HepG2 (cell line): ENCODE measurements around the gene HLA-DQA1. TPM values are rescaled to one million over a fixed set of nuclear protein-coding genes. Genes with fewer than 3 reads are reported as not detected.

ENCODE experiments used
- ATAC-seq: fragments of 200-7000 bp; cut with Tn5 transposase; 3 replicates; pipeline ENCODE4 v1.9.1; 2020; ENCODE audit warnings: mild to moderate bottlenecking, moderate library complexity
- BruUV-seq: library from RNA; stranded (reverse); fragments of 400-500 nt; replicated peaks from 2 replicates; lab custom pipeline; 2021; lab: Mats Ljungman, UMichigan
- CTCF ChIA-PET: fragments of 300-600 bp; formaldehyde crosslinking; extraction: SDS; loops from one replicate; lab custom pipeline; 2021; ENCODE audit warnings: low total read pairs, inconsistent platforms, low intra/inter-chr PET ratio; lab: Yijun Ruan, JAX
- POLR2A ChIA-PET: fragments of 350-600 bp; sonication (Branson Sonifier 250); formaldehyde crosslinking; loops from one replicate; lab custom pipeline; 2020; ENCODE audit warnings: antibody characterized with exemption, inconsistent platforms; lab: Yijun Ruan, JAX
- DNase-seq: peaks from one replicate; pipeline ENCODE4 v3.0.0-alpha.2; 2015; ENCODE audit warnings: low spot score
- FAIRE-seq: peaks from 3 replicates; lab custom pipeline; 2011; peaks lifted over from hg19 to GRCh38; lab: Jason Lieb, UNC
- H2AFZ ChIP-seq: one replicate; pipeline ENCODE4 v1.6.1; 2011; ENCODE audit warnings: low read length, inconsistent platforms
- H3K27ac ChIP-seq: fragments of 300-600 bp; 3 replicates; pipeline ENCODE4 v1.8.0; 2011; ENCODE audit warnings: mixed run types, mild to moderate bottlenecking, mixed read lengths, low read length, inconsistent platforms; ENCODE audit not compliant: insufficient read depth; ENCODE audit errors: extremely low read length
- H3K27me3 ChIP-seq, 2 experiments: fragments of 200-600 bp in 1 of 2; 2 replicates in 1 of 2; 3 replicates in 1 of 2; pipeline versions ENCODE4 v1.6.0 to v1.8.0; 2011; ENCODE audit warnings: low read length in 2 of 2, mild to moderate bottlenecking in 2 of 2, moderate library complexity in 2 of 2, inconsistent platforms in 1 of 2; ENCODE audit not compliant: insufficient read depth in 2 of 2, control insufficient read depth in 1 of 2
- H3K36me3 ChIP-seq, 2 experiments: fragments of 200-600 bp in 1 of 2; replicated peaks in 1 of 2; 2 replicates in 1 of 2; 3 replicates in 1 of 2; pipeline versions ENCODE4 v1.5.1 to v1.8.0; 2011; ENCODE audit warnings: low read length in 2 of 2, inconsistent platforms in 1 of 2; ENCODE audit not compliant: insufficient read depth in 2 of 2, control insufficient read depth in 1 of 2
- H3K4me1 ChIP-seq: 2 replicates; pipeline ENCODE4 v1.5.1; 2012; ENCODE audit warnings: low read length, inconsistent platforms; ENCODE audit not compliant: insufficient read depth
- H3K4me2 ChIP-seq: 2 replicates; pipeline ENCODE4 v1.6.0; 2011; ENCODE audit warnings: low read depth, low read length, inconsistent platforms
- H3K4me3 ChIP-seq, 3 experiments: fragments of 200-600 bp in 1 of 3; sonication (generic), shearing (Covaris generic) in 1 of 3; replicated peaks in 1 of 3; 2 replicates each; pipeline ENCODE4 v1.5.1; 2011 to 2016; ENCODE audit warnings: low read length in 3 of 3, inconsistent platforms in 2 of 3, low read depth in 2 of 3, mild to moderate bottlenecking in 2 of 3, control low read depth in 1 of 3, mixed read lengths in 1 of 3; ENCODE audit not compliant: insufficient read depth in 1 of 3
- H3K79me2 ChIP-seq: one replicate; pipeline ENCODE4 v1.6.1; 2011; ENCODE audit warnings: low read length, inconsistent platforms; ENCODE audit not compliant: insufficient read depth
- H3K9ac ChIP-seq: 2 replicates; pipeline ENCODE4 v1.6.0; 2011; ENCODE audit warnings: mild to moderate bottlenecking, low read depth, low read length, inconsistent platforms; ENCODE audit not compliant: insufficient read depth
- H3K9me3 ChIP-seq: 2 replicates; pipeline ENCODE4 v1.5.1; 2012; ENCODE audit warnings: mild to moderate bottlenecking, low read length
- H4K20me1 ChIP-seq: 2 replicates; pipeline ENCODE4 v1.6.0; 2011; ENCODE audit warnings: inconsistent platforms, mild to moderate bottlenecking, low read length, moderate library complexity; ENCODE audit not compliant: insufficient read depth
- ATF1 ChIP-seq: IDR thresholded peaks from 2 replicates; pipeline ENCODE4 v1.6.1; 2016; ENCODE audit warnings: mild to moderate bottlenecking, control low read depth
- CREB1 ChIP-seq, 2 experiments: fragments of 450-650 bp in 1 of 2; IDR thresholded peaks; 2 replicates each; pipeline ENCODE4 v1.6.1; 2016 to 2017; ENCODE audit warnings: control low read depth in 1 of 2, mild to moderate bottlenecking in 1 of 2, missing compliant biosample characterization in 1 of 2, missing genetic modification characterization in 1 of 2
- DNMT3B ChIP-seq: conservative IDR thresholded peaks from 2 replicates; pipeline ENCODE4 v1.6.1; 2016; ENCODE audit warnings: missing biosample characterization, control low read depth
- HOMEZ ChIP-seq: IDR thresholded peaks from 2 replicates; pipeline ENCODE4 v1.6.1; 2016; ENCODE audit warnings: low read depth
- KAT2B ChIP-seq: fragments of 150-350 bp; IDR thresholded peaks from 2 replicates; pipeline ENCODE4 v1.6.1; 2014; ENCODE audit warnings: low read depth, low read length, borderline replicate concordance
- MAFF ChIP-seq: IDR thresholded peaks from 2 replicates; pipeline ENCODE4 v1.6.1; 2011; ENCODE audit warnings: low read depth, low read length, improper control_type of control experiment
- MLXIP ChIP-seq: sonication (generic); formaldehyde crosslinking; IDR thresholded peaks from 2 replicates; pipeline ENCODE4 v1.9.0; 2021; ENCODE audit warnings: missing genetic modification reagents, borderline replicate concordance
- NBN ChIP-seq: fragments of 450-650 bp; conservative IDR thresholded peaks from 2 replicates; pipeline ENCODE4 v1.6.1; 2017
- NR2C2 ChIP-seq: sonication (generic); formaldehyde crosslinking; IDR thresholded peaks from 2 replicates; pipeline ENCODE4 v1.4.0; 2020; ENCODE audit warnings: missing genetic modification reagents, mild to moderate bottlenecking, moderate library complexity, borderline replicate concordance
- PHB2 ChIP-seq: fragments of 450-650 bp; IDR thresholded peaks from 2 replicates; pipeline ENCODE4 v1.6.1; 2018; ENCODE audit not compliant: partially characterized antibody
- RFX5 ChIP-seq: IDR thresholded peaks from 2 replicates; pipeline ENCODE4 v1.6.1; 2011; ENCODE audit warnings: low read depth, low read length, improper control_type of control experiment
- RFXANK ChIP-seq: IDR thresholded peaks from 2 replicates; pipeline ENCODE4 v1.6.1; 2016
- RFXAP ChIP-seq: sonication (generic); formaldehyde crosslinking; IDR thresholded peaks from 2 replicates; pipeline ENCODE4 v1.4.0; 2020; ENCODE audit warnings: missing genetic modification reagents, borderline replicate concordance
- ZBTB46 ChIP-seq: sonication (generic); formaldehyde crosslinking; IDR thresholded peaks from 2 replicates; pipeline ENCODE4 v1.4.0; 2020; ENCODE audit warnings: mild to moderate bottlenecking, missing genetic modification reagents, borderline replicate concordance
- ZNF317 ChIP-seq: sonication (generic); formaldehyde crosslinking; IDR thresholded peaks from 2 replicates; pipeline ENCODE4 v1.5.0; 2020; ENCODE audit warnings: mild to moderate bottlenecking, missing genetic modification reagents
- ZNF460 ChIP-seq: sonication (generic); formaldehyde crosslinking; IDR thresholded peaks from 2 replicates; pipeline ENCODE4 v1.5.1; 2020; ENCODE audit warnings: missing genetic modification reagents, mild to moderate bottlenecking, borderline replicate concordance
- ZNF616 ChIP-seq: sonication (generic); formaldehyde crosslinking; IDR thresholded peaks from 2 replicates; pipeline ENCODE4 v1.5.0; 2020; ENCODE audit warnings: low read depth, mild to moderate bottlenecking, missing genetic modification reagents
- WGBS: methylation state at CpG from one replicate; pipeline ENCODE4 v1.1.6; 2017; ENCODE audit warnings: low lambda C conversion rate; 5-methylcytosine and 5-hydroxymethylcytosine counted together
- in situ Hi-C: cut with HindIII; loops from 2 replicates; pipeline ENCODE4 v1.10.0; 2017; ENCODE audit warnings: low pct_unique_long_range_greater_than_20kb; ENCODE audit not compliant: extremely low pct_ligation_motif_present
- intact Hi-C: fragments of 100-400 bp; cut with micrococcal nuclease; formaldehyde crosslinking; loops from one replicate; pipeline ENCODE4 v1.10.0; 2022; ENCODE audit not compliant: unreplicated experiment
- polyA plus RNA-seq, 8 experiments: library from polyadenylated mRNA; depleted of rRNA in 3 of 8; stranded (reverse) in 7 of 8; unstranded in 1 of 8; fragments of >200 nt; fragmentation: Illumina TruSeq in 4 of 8; extraction: Trizol in 4 of 8; gene quantifications; 2 replicates each; pipeline versions ENCODE4 v1.2.1 to v1.2.3, GENCODE V29; 2011 to 2016; ENCODE audit warnings: low read depth in 4 of 8, missing spikeins in 1 of 8, mixed read lengths in 1 of 8; ENCODE audit not compliant: insufficient read depth in 1 of 8
- total RNA-seq, 5 experiments: library from RNA; depleted of rRNA; stranded (reverse); fragments of >200 nt; fragmentation: Illumina TruSeq; extraction: Trizol; gene quantifications; 2 replicates each; pipeline ENCODE4 v1.2.3, GENCODE V29; 2016; ENCODE audit warnings: low read depth in 1 of 5
- TF ChIP-seq, protein P1 (sequence below), 2 experiments: sonication (generic) in 1 of 2; formaldehyde crosslinking in 1 of 2; IDR thresholded peaks; 2 replicates each; pipeline versions ENCODE4 v1.4.0 to v1.6.1; 2018 to 2020; ENCODE audit warnings: missing genetic modification reagents in 2 of 2, borderline replicate concordance in 1 of 2, low read depth in 1 of 2, mild to moderate bottlenecking in 1 of 2, missing biosample characterization in 1 of 2

Gene HLA-DQA1
- total and polyA plus RNA-seq, 2 of the 13 experiments (the other 11 are each of a cell fraction or from before 2014, with no cell fraction given) = not detected

DNA sequence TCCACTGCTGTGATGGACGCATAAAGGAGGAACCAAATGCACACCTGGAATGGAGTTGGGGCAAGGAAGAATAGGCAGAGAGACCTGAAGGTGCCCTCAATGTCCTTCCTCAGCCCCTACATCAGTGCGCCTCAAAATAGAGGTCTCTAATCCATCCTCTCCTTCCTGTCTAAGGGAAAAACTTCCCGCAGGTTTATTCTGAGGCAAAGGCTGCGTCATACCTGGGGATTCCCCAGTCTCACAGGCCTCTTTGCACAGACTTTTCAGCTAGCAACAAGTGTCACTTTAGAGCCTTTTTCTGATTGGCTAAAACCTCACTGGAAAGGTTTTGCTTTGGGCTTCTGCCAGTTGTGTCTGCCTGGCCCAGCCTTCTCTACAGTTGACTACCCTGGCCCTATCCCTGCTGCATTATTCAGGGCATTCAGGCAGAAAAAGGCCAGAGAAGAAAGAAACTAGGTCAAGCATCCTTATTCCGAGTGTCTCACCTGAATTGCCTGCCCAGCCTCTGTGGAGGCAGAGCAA is 31.1 kb downstream of the HLA-DQA1 start:
- WGBS = 1% methylated on average over 5 of the region's 5 CpGs
- no peak for FAIRE-seq
- no peak for TF ChIP-seq DNMT3B (CRISPR knock-in tag)
- peak; percentile 99 for TF ChIP-seq RFX5
- TF ChIP-seq, protein P1, sequence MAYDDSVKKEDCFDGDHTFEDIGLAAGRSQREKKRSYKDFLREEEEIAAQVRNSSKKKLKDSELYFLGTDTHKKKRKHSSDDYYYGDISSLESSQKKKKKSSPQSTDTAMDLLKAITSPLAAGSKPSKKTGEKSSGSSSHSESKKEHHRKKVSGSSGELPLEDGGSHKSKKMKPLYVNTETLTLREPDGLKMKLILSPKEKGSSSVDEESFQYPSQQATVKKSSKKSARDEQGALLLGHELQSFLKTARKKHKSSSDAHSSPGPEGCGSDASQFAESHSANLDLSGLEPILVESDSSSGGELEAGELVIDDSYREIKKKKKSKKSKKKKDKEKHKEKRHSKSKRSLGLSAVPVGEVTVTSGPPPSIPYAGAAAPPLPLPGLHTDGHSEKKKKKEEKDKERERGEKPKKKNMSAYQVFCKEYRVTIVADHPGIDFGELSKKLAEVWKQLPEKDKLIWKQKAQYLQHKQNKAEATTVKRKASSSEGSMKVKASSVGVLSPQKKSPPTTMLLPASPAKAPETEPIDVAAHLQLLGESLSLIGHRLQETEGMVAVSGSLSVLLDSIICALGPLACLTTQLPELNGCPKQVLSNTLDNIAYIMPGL (CRISPR knock-in tag; IDR thresholded peaks at IDR 0.05; ENCODE audit: borderline replicate concordance in 1 of 2, low read depth in 1 of 2) = no peak
- TF ChIP-seq KAT2B = no peak
- TF ChIP-seq ZNF460 (CRISPR knock-in tag) = no peak
- TF ChIP-seq MAFF = no peak
- no peak for TF ChIP-seq MLXIP (CRISPR knock-in tag)
- no peak for TF ChIP-seq PHB2
- TF ChIP-seq RFXAP (CRISPR knock-in tag) = peak; percentile 98
- no peak for TF ChIP-seq HOMEZ (CRISPR knock-in tag)
- TF ChIP-seq NR2C2 (CRISPR knock-in tag) = no peak
- TF ChIP-seq RFXANK = peak; percentile 98
- TF ChIP-seq ZNF317 (CRISPR knock-in tag) = no peak
- no peak for TF ChIP-seq NBN
- peak; percentile 59 for TF ChIP-seq CREB1 (IDR thresholded peaks at IDR 0.05)
- TF ChIP-seq CREB1 (CRISPR knock-in tag; IDR thresholded peaks at IDR 0.05) = peak; percentile 87
- no peak for TF ChIP-seq ZNF616 (CRISPR knock-in tag)
- 0 out of 2 replicates have a peak, but pooled peaks have one; percentile 19 for TF ChIP-seq ATF1
- no peak for TF ChIP-seq ZBTB46 (CRISPR knock-in tag)

More for the DNA sequence above, 31.1 kb downstream of the HLA-DQA1 start:
- peaks cover 1 to 10% of the 10 kb centered on the region in 2 experiments; a peak in 3 of 5 replicates for H3K27me3 ChIP-seq
- CTCF ChIA-PET = no interaction called here
- H2AFZ ChIP-seq = no peak overlapping the region
- H4K20me1 ChIP-seq = no peaks in the 10 kb centered on the region
- no peaks in the 10 kb centered on the region for H3K36me3 ChIP-seq
- intact Hi-C loops (no loop called here), in situ Hi-C loops (no loop called here)
- no peak overlapping the region for H3K4me3 ChIP-seq
- H3K9me3 ChIP-seq = peaks cover 14% of the 10 kb centered on the region
- no TSS peak for BruUV-seq
- DNase-seq = peak; percentile 31
- no peak overlapping the region for H3K27ac ChIP-seq
- H3K9ac ChIP-seq = no peak overlapping the region
- peak; percentile 55 for ATAC-seq
- POLR2A ChIA-PET = no interaction called here
- no peaks in the 10 kb centered on the region for H3K4me1 ChIP-seq
- no peaks in the 10 kb centered on the region for H3K79me2 ChIP-seq
- H3K4me2 ChIP-seq = no peak overlapping the region
